Spleen (tissue), 11 donors: ENCODE data around the gene ALG12. TPM values are rescaled to one million over a fixed set of nuclear protein-coding genes. Genes with fewer than 3 reads are reported as not detected.
A peak's percentile ranks its signal among the peaks of the same experiment; 100 is the strongest.

Experiments used
- DNase-seq: peaks from one replicate; pipeline ENCODE4 v3.0.0-alpha.2; 2020
- H3K27ac ChIP-seq, 8 donors: fragments of 200-600 bp; sonication (generic) in 7 of 8; 1 replicate in 4 of 8; 2 replicates in 4 of 8; pipeline versions ENCODE4 v1.5.0 to v1.8.0; 2016 to 2021; ENCODE audit warnings: inconsistent platforms in 4 of 8, mild to moderate bottlenecking in 4 of 8, moderate library complexity in 1 of 8
- H3K27me3 ChIP-seq, 7 donors: fragments of 200-600 bp; sonication (generic) in 6 of 7; replicated peaks in 1 of 7; 1 replicate in 4 of 7; 2 replicates in 3 of 7; pipeline versions ENCODE4 v1.5.0 to v1.8.0; 2016 to 2021; ENCODE audit warnings: inconsistent platforms in 3 of 7, mild to moderate bottlenecking in 1 of 7
- H3K36me3 ChIP-seq, 6 donors: fragments of 200-600 bp; sonication (generic) in 5 of 6; 1 replicate in 4 of 6; 2 replicates in 2 of 6; pipeline versions ENCODE4 v1.5.0 to v1.8.0; 2016 to 2021; ENCODE audit warnings: inconsistent platforms in 2 of 6
- H3K4me1 ChIP-seq, 6 donors: fragments of 200-600 bp; sonication (generic) in 5 of 6; 1 replicate in 3 of 6; 2 replicates in 3 of 6; pipeline versions ENCODE4 v1.5.0 to v1.8.0; 2016 to 2021; ENCODE audit warnings: inconsistent platforms in 3 of 6
- H3K4me3 ChIP-seq, 8 donors: fragments of 200-600 bp; sonication (generic) in 7 of 8; 1 replicate in 4 of 8; 2 replicates in 4 of 8; pipeline versions ENCODE4 v1.5.0 to v1.8.0; 2016 to 2021; ENCODE audit warnings: inconsistent platforms in 4 of 8, mild to moderate bottlenecking in 4 of 8, moderate library complexity in 2 of 8
- H3K9me3 ChIP-seq, 8 donors: fragments of 200-600 bp; sonication (generic) in 7 of 8; 1 replicate in 4 of 8; 2 replicates in 4 of 8; pipeline versions ENCODE4 v1.5.0 to v1.8.0; 2016 to 2021; ENCODE audit warnings: inconsistent platforms in 4 of 8
- CTCF ChIP-seq, 11 experiments: fragments of 200-600 bp in 7 of 11; fragments of 450-650 bp in 4 of 11; sonication (generic) in 4 of 11; IDR thresholded peaks in 8 of 11; conservative IDR thresholded peaks in 3 of 11; 1 replicate in 7 of 11; 2 replicates in 4 of 11; pipeline versions ENCODE4 v1.4.0 to v1.8.0; 2016 to 2021; ENCODE audit warnings: antibody characterized with exemption in 11 of 11, inconsistent platforms in 4 of 11, mild to moderate bottlenecking in 1 of 11
- POLR2A ChIP-seq, 3 donors: fragments of 450-650 bp; IDR thresholded peaks; one replicate each; pipeline ENCODE4 v1.5.1; 2017; ENCODE audit warnings: antibody characterized with exemption in 3 of 3, mild to moderate bottlenecking in 1 of 3
- POLR2AphosphoS5 ChIP-seq, 3 donors: sonication (generic); formaldehyde crosslinking; IDR thresholded peaks; one replicate each; pipeline ENCODE4 v1.5.1; 2017; ENCODE audit warnings: antibody characterized with exemption in 3 of 3
- WGBS, 5 donors: extraction: QIAGEN DNeasy Blood & Tissue Kit in 3 of 5; methylation state at CpG; one replicate each; pipeline versions ENCODE4 v1.1.5 to v1.1.7; 2013 to 2018; 5-methylcytosine and 5-hydroxymethylcytosine counted together
- intact Hi-C: fragments of 100-400 bp; cut with DNase I; formaldehyde crosslinking; loops from one replicate; pipeline ENCODE4 v1.15.0; 2023; ENCODE audit warnings: low total_unique reads
- polyA plus RNA-seq, 3 donors: library from polyadenylated mRNA; stranded (reverse); fragments of 200-250 nt; gene quantifications; one replicate each; pipeline ENCODE4 v1.2.1, GENCODE V29; 2013
- total RNA-seq, 7 donors: library from RNA; depleted of rRNA in 3 of 7; stranded (reverse); fragments of >200 nt in 3 of 7; fragmentation: NEBNext Ultra II Directional in 4 of 7; extraction: Animal tissue kit (Norgen Biotek cat#: 25700) in 4 of 7; gene quantifications; one replicate each; pipeline versions ENCODE4 v1.1.0 to v1.2.1, GENCODE V29; 2016 to 2021
- donor health status: healthy with polysubstance abuse.
- donor health status: DM: no; HTN: no; CAD: no; lungs with moderate emphysema.
- donor health status: DM: no; HTN: no; CAD: no.
- donor health status: Bipolar disorder and iron deficiency.
- donor health status: healthy.
- donor health status: DM: no; HTN: no; CAD: no.
- donor health status: DM: yes; HTN: yes; CAD: no.

ALG12 gene
- total and polyA plus RNA-seq, 10 donors, result 5.7 to 20.1 (median 11.8) TPM

GRCh38 chr22:49936018-49936972 lies 18.1 kb upstream of the ALG12 start:
- Histone ChIP-seq H3K27me3 (no peaks in the 10 kb centered on the region), H3K4me3 (peak overlapping the region; percentile 21 to 81 (median 41)), H3K4me1 (peaks cover 43 to 82% (median 71%) of the 10 kb centered on the region in 6 donors), H3K36me3 (no peaks in the 10 kb centered on the region), H3K27ac (peak overlapping the region; percentile 83 to 100 (median 96)), H3K9me3 (peaks cover 0 to 7% (median 0%) of the 10 kb centered on the region in 8 donors)
- TF ChIP-seq POLR2AphosphoS5 (IDR thresholded peaks at IDR 0.05) (peak; percentile 85 to 93 (median 89)), POLR2A (IDR thresholded peaks at IDR 0.05) (peak in 2 of 3 donors; percentile 29 to 55), CTCF (IDR thresholded peaks at IDR 0.05 in 8 of 11, conservative IDR thresholded peaks at IDR 0.05 in 3 of 11) (peak in 3 of 11 experiments; percentile 11 to 37 (median 33))
- intact Hi-C loops, result no loop called here
- DNase-seq, result peak; percentile 99
- 3 to 4% (median 3%) methylated on average over 13 to 52 of the region's 52 CpGs for WGBS, 5 donors

DNA sequence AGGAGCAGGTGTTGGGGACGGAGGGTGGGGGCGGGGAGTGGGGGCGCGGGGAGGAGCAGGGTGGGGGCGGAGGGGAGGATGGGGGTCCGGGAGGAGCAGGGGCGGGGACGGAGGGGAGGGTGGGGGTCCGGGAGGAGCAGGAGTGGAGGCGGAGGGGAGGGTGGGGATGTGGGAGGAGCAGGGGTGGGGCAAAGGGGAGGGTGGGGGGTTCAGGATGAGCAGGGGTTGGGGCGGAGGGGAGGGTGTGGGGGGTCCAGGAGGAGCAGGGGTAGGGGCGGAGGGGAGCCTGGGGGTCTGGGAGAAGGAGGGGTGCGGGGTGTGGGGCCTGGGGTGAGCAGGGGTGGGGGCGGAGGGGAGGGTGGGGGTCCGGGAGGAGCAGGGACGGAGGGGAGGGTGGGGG lies 17.3 kb upstream of the ALG12 start:
- Histone ChIP-seq H3K9me3 (peaks cover 0 to 2% (median 0%) of the 10 kb centered on the region in 8 donors), H3K27me3 (no peaks in the 10 kb centered on the region), H3K4me3 (peak overlapping the region in 7 of 8 donors; percentile 32 to 81 (median 50)), H3K4me1 (peaks cover 50 to 89% (median 79%) of the 10 kb centered on the region in 6 donors), H3K36me3 (no peaks in the 10 kb centered on the region), H3K27ac (peak overlapping the region; percentile 83 to 100 (median 97))
- no peak for DNase-seq
- WGBS, 5 donors, result 0 to 14% (median 4%) methylated on average over 1 to 11 of the region's 16 CpGs; no CpG with 5 or more reads in 1 of the 5 donors
- intact Hi-C loops, result no loop called here
- TF ChIP-seq CTCF (IDR thresholded peaks at IDR 0.05 in 8 of 11, conservative IDR thresholded peaks at IDR 0.05 in 3 of 11), result no peak
- no peak for TF ChIP-seq POLR2AphosphoS5 (IDR thresholded peaks at IDR 0.05)
- TF ChIP-seq POLR2A (IDR thresholded peaks at IDR 0.05), result no peak

- H3K27ac ChIP-seq, result peak overlapping the region; percentile 90 to 100 (median 97)
- peak overlapping the region; percentile 38 to 81 (median 46) for H3K4me3 ChIP-seq
- H3K27me3 ChIP-seq, result no peaks in the 10 kb centered on the region
- peaks cover 55 to 95% (median 84%) of the 10 kb centered on the region in 6 donors for H3K4me1 ChIP-seq
- H3K9me3 ChIP-seq, result no peaks in the 10 kb centered on the region
- H3K36me3 ChIP-seq, result no peaks in the 10 kb centered on the region
- DNase-seq, result peak; percentile 98
- intact Hi-C loops, result loop anchor here (5.0 kb wide), 2 partner anchors 37 to 57 kb away; no protein-coding TSS in a partner anchor
- TF ChIP-seq CTCF (IDR thresholded peaks at IDR 0.05 in 8 of 11, conservative IDR thresholded peaks at IDR 0.05 in 3 of 11), result no peak
- TF ChIP-seq POLR2A (IDR thresholded peaks at IDR 0.05), result no peak
- TF ChIP-seq POLR2AphosphoS5 (IDR thresholded peaks at IDR 0.05), result peak; percentile 40 to 75 (median 44)
- 2 to 10% (median 3%) methylated on average over 6 to 56 of the region's 56 CpGs for WGBS, 5 donors
Observed at GRCh38 chr22:49934891-49935557, 16.8 kb upstream of the ALG12 start.
